GM23338 (cell line): ENCODE data around the gene ART4. TPM values are rescaled to one million over a fixed set of nuclear protein-coding genes. Genes with fewer than 3 reads are reported as not detected.

Experiments used
- polyA plus RNA-seq: library from polyadenylated mRNA; unstranded; fragments of >200 nt; fragmentation: Nextera tagmentation; extraction: Ambion mirVana; gene quantifications from 2 replicates; pipeline ENCODE4 v1.2.1, GENCODE V29; 2016
- total RNA-seq: library from RNA; depleted of rRNA; stranded (reverse); fragments of >200 nt; shearing (Covaris generic); gene quantifications from 2 replicates; pipeline ENCODE4 v1.2.3, GENCODE V29; 2014; rRNA removed

Gene ART4
- total and polyA plus RNA-seq, 2 experiments from 2014 or later = 0.08 TPM; not detected in 1

Other genes with a start within 250 kb of the ART4 start
- 1.9 and 3.1 TPM in 2 replicates for gene GUCY2C, start 146.9 kb downstream of the ART4 start, total RNA-seq
- 1.4 and 2.1 TPM in 2 replicates for gene GUCY2C, start 146.9 kb downstream of the ART4 start, polyA plus RNA-seq
- 33.8 and 57.1 TPM in 2 replicates for gene WBP11, start 40.0 kb downstream of the ART4 start, total RNA-seq
- 138 and 148 TPM in 2 replicates for gene WBP11, start 40.0 kb downstream of the ART4 start, polyA plus RNA-seq
- gene C12orf60, start 39.9 kb downstream of the ART4 start, total RNA-seq = 1.7 and 1.9 TPM in 2 replicates
- 1.3 and 2.3 TPM in 2 replicates for gene C12orf60, start 39.9 kb downstream of the ART4 start, polyA plus RNA-seq
- gene SMCO3, start 29.3 kb downstream of the ART4 start, total RNA-seq = not detected in 2 replicates
- gene SMCO3, start 29.3 kb downstream of the ART4 start, polyA plus RNA-seq = 0.13 TPM in 1 of 2 replicates, not detected in the other
- gene MGP, start 42.3 kb upstream of the ART4 start, total RNA-seq = not detected in 2 replicates
- gene MGP, start 42.3 kb upstream of the ART4 start, polyA plus RNA-seq = 0.60 TPM in 1 of 2 replicates, not detected in the other
- not detected in 2 replicates for gene ERP27, start 95.0 kb upstream of the ART4 start, total RNA-seq
- gene ERP27, start 95.0 kb upstream of the ART4 start, polyA plus RNA-seq = not detected in 2 replicates
- gene ARHGDIB, start 118.1 kb upstream of the ART4 start, total RNA-seq = not detected in 2 replicates
- 0.89 and 1.8 TPM in 2 replicates for gene ARHGDIB, start 118.1 kb upstream of the ART4 start, polyA plus RNA-seq
- gene PDE6H, start 129.5 kb upstream of the ART4 start, total RNA-seq = not detected in 2 replicates
- gene PDE6H, start 129.5 kb upstream of the ART4 start, polyA plus RNA-seq = not detected in 2 replicates